ENCODE data around the gene NCKIPSD. TPM values are rescaled to one million over a fixed set of nuclear protein-coding genes. Genes with fewer than 3 reads are reported as not detected.

The NCKIPSD gene
- total RNA-seq, 1 experiment from 2014 or later, result 36.9 TPM

DNA sequence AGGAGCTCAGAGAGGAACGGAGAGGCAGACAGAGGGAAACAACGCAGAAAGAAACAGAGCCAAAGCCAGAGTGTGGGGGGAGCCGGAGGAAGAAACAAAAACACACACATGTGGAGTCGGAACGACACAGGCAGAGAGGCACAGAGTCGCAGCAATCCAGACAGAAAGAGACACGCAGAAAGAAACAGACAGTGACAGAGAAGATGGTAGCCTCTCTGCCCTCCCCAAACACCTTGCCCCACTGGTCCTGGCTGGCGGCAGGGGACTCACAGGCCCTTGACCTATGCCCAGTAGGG, 1.7 kb downstream of the NCKIPSD start:
- DNase-seq (ENCODE audit: low read depth, low spot score) (no peak), ATAC-seq (no peak)
- ChIA-PET RAD21 (ENCODE audit: low non-redundant PET in 1 of 2, low total read pairs in 2 of 2, uncharacterized antibody in 2 of 2, unreplicated experiment in 2 of 2) (no interaction called here), POLR2A (interaction anchor here (1.0 kb wide), 1 partner anchor 20 kb away, joined by 4 read pairs; no protein-coding TSS in a partner anchor), CTCF (interaction anchor here (1.3 kb wide), 1 partner anchor 21 kb away, joined by 3 read pairs; the partner anchor contains the start of gene CELSR3)
- Histone ChIP-seq H3K4me1 (ENCODE audit: control insufficient read depth in 1 of 2, insufficient read depth in 2 of 2, low read length in 2 of 2) (peaks cover 13 to 29% of the 10 kb centered on the region in 2 experiments), H3K79me2 (ENCODE audit: insufficient read depth, low read length) (peaks cover 31% of the 10 kb centered on the region), H3K9me2 (ENCODE audit: insufficient read depth) (no peaks in the 10 kb centered on the region), H3K27ac (ENCODE audit: low read depth, low read length) (no peak overlapping the region), H3K9ac (ENCODE audit: low read length) (peak overlapping the region; percentile 89), H3K4me2 (ENCODE audit: low read length) (peak overlapping the region; percentile 93), H3K36me3 (ENCODE audit: control insufficient read depth in 1 of 2, insufficient read depth in 2 of 2, low read length in 2 of 2) (peaks cover 24 to 43% of the 10 kb centered on the region in 2 experiments), H3K9me3 (ENCODE audit: control insufficient read depth in 1 of 2, insufficient read depth in 1 of 2, low read depth in 1 of 2, low read length in 2 of 2) (no peaks in the 10 kb centered on the region), H3K4me3 (replicated peaks in 1 of 2; ENCODE audit: low read depth in 1 of 2, low read length in 2 of 2) (peak overlapping the region; percentile 77 to 96), H4K20me1 (ENCODE audit: insufficient read depth) (no peaks in the 10 kb centered on the region), H3K27me3 (ENCODE audit: insufficient read depth, low read length) (no peaks in the 10 kb centered on the region), H2AFZ (ENCODE audit: low read depth, low read length, poor library complexity, severe bottlenecking) (no peak overlapping the region)
- BruUV-seq (replicated peaks), result no TSS peak
- intact Hi-C loops (cut with micrococcal nuclease), result no loop called here
- TF ChIP-seq ELF1 (IDR thresholded peaks at IDR 0.05; ENCODE audit: borderline replicate concordance, low read depth) (no peak), CEBPB (IDR thresholded peaks at IDR 0.05; ENCODE audit: low read depth) (no peak), SRF (IDR thresholded peaks at IDR 0.05; ENCODE audit: low read depth) (no peak), RAD21 (IDR thresholded peaks at IDR 0.05; ENCODE audit: low read depth) (no peak), TCF7L2 (IDR thresholded peaks at IDR 0.05; ENCODE audit: borderline replicate concordance, extremely low read depth, insufficient read depth, insufficient read length) (no peak)
- TF ChIP-seq, protein P1, sequence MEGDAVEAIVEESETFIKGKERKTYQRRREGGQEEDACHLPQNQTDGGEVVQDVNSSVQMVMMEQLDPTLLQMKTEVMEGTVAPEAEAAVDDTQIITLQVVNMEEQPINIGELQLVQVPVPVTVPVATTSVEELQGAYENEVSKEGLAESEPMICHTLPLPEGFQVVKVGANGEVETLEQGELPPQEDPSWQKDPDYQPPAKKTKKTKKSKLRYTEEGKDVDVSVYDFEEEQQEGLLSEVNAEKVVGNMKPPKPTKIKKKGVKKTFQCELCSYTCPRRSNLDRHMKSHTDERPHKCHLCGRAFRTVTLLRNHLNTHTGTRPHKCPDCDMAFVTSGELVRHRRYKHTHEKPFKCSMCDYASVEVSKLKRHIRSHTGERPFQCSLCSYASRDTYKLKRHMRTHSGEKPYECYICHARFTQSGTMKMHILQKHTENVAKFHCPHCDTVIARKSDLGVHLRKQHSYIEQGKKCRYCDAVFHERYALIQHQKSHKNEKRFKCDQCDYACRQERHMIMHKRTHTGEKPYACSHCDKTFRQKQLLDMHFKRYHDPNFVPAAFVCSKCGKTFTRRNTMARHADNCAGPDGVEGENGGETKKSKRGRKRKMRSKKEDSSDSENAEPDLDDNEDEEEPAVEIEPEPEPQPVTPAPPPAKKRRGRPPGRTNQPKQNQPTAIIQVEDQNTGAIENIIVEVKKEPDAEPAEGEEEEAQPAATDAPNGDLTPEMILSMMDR (IDR thresholded peaks at IDR 0.05 in 2 of 3, conservative IDR thresholded peaks at IDR 0.05 in 1 of 3; ENCODE audit: borderline replicate concordance in 1 of 3, insufficient read depth in 1 of 3, low read depth in 2 of 3, low read length in 2 of 3), result no peak
- TF ChIP-seq, protein P2, sequence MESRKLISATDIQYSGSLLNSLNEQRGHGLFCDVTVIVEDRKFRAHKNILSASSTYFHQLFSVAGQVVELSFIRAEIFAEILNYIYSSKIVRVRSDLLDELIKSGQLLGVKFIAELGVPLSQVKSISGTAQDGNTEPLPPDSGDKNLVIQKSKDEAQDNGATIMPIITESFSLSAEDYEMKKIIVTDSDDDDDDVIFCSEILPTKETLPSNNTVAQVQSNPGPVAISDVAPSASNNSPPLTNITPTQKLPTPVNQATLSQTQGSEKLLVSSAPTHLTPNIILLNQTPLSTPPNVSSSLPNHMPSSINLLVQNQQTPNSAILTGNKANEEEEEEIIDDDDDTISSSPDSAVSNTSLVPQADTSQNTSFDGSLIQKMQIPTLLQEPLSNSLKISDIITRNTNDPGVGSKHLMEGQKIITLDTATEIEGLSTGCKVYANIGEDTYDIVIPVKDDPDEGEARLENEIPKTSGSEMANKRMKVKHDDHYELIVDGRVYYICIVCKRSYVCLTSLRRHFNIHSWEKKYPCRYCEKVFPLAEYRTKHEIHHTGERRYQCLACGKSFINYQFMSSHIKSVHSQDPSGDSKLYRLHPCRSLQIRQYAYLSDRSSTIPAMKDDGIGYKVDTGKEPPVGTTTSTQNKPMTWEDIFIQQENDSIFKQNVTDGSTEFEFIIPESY (IDR thresholded peaks at IDR 0.05; ENCODE audit: extremely low read depth, insufficient replicate concordance, low read length), result no peak
